Transverse colon (tissue), 4 donors: ENCODE results near the gene CNPY4. TPM values are rescaled to one million over a fixed set of nuclear protein-coding genes. Genes with fewer than 3 reads are reported as not detected.

Experiments
- DNase-seq: peaks from one replicate; pipeline ENCODE4 v3.0.0-alpha.2; 2019
- H3K27ac ChIP-seq, 4 donors: fragments of 200-600 bp; sonication (generic); 2 replicates each; pipeline ENCODE4 v1.5.1; 2016 to 2018; ENCODE audit warnings: inconsistent platforms in 4 of 4
- H3K27me3 ChIP-seq: fragments of 200-600 bp; sonication (generic); 2 replicates; pipeline ENCODE4 v1.5.1; 2017; ENCODE audit warnings: inconsistent platforms
- H3K36me3 ChIP-seq, 4 donors: fragments of 200-600 bp; sonication (generic); 2 replicates each; pipeline ENCODE4 v1.5.1; 2017 to 2019; ENCODE audit warnings: inconsistent platforms in 4 of 4
- H3K4me1 ChIP-seq, 4 donors: fragments of 200-600 bp; sonication (generic); 2 replicates each; pipeline ENCODE4 v1.5.1; 2017 to 2020; ENCODE audit warnings: inconsistent platforms in 4 of 4
- H3K4me3 ChIP-seq, 4 donors: fragments of 200-600 bp; sonication (generic); 1 replicate in 1 of 4; 2 replicates in 3 of 4; pipeline versions ENCODE4 v1.5.1 to v1.6.1; 2017 to 2019; ENCODE audit warnings: inconsistent platforms in 4 of 4
- H3K9me3 ChIP-seq, 2 donors: fragments of 200-600 bp; sonication (generic); 2 replicates each; pipeline ENCODE4 v1.5.1; 2017 to 2019; ENCODE audit warnings: inconsistent platforms in 2 of 2
- CTCF ChIP-seq, 5 experiments: fragments of 200-600 bp in 3 of 5; fragments of 450-650 bp in 2 of 5; sonication (generic) in 3 of 5; IDR thresholded peaks; 1 replicate in 2 of 5; 2 replicates in 3 of 5; pipeline ENCODE4 v1.5.1; 2016 to 2017; ENCODE audit warnings: antibody characterized with exemption in 5 of 5, inconsistent platforms in 3 of 5, mild to moderate bottlenecking in 2 of 5, moderate library complexity in 1 of 5
- EP300 ChIP-seq: sonication (generic); formaldehyde crosslinking; IDR thresholded peaks from one replicate; pipeline ENCODE4 v1.6.1; 2017; ENCODE audit warnings: antibody characterized with exemption, low read depth
- POLR2A ChIP-seq: fragments of 450-650 bp; IDR thresholded peaks from one replicate; pipeline ENCODE4 v1.6.1; 2016; ENCODE audit warnings: antibody characterized with exemption, mild to moderate bottlenecking, moderate library complexity
- POLR2AphosphoS5 ChIP-seq, 3 donors: sonication (generic); formaldehyde crosslinking; IDR thresholded peaks; one replicate each; pipeline ENCODE4 v1.6.1; 2016; ENCODE audit warnings: antibody characterized with exemption in 3 of 3
- whole genome bisulfite sequencing, 2 donors: methylation state at CpG; one replicate each; pipeline ENCODE4 v1.1.5; 2018; ENCODE audit warnings: low coverage in 1 of 2; 5-methylcytosine and 5-hydroxymethylcytosine counted together
- in situ Hi-C, 4 donors: fragments of 200-750 bp; cut with MboI; loops; one replicate each; pipeline versions ENCODE4 v1.15.0 to v1.15.1; 2017; ENCODE audit warnings: low sequenced_read_pairs in 3 of 4, low pct_ligation_motif_present in 1 of 4, low pct_unique_long_range_greater_than_20kb in 1 of 4
- intact Hi-C: fragments of 100-400 bp; cut with DNase I; formaldehyde crosslinking; loops from one replicate; pipeline ENCODE4 v1.15.1; 2023; ENCODE audit warnings: low total_unique reads
- total RNA-seq, 4 donors: library from RNA; depleted of rRNA; stranded (reverse); fragments of >200 nt; gene quantifications; one replicate each; pipeline ENCODE4 v1.1.0, GENCODE V29; 2016

The CNPY4 gene
- total RNA-seq, 4 donors from 2014 or later: 4.9 to 9.4 (median 7.0) TPM

- in situ Hi-C loops: no loop called here
- DNase-seq: no peak
- H3K4me1 ChIP-seq: peaks cover 0 to 40% (median 15%) of the 10 kb centered on the region in 4 donors
- no peak overlapping the region for H3K27ac ChIP-seq
- WGBS, 2 donors: 96 to 100% methylated on average over 2 of the region's 2 CpGs
- no peaks in the 10 kb centered on the region for H3K9me3 ChIP-seq
- H3K27me3 ChIP-seq: no peaks in the 10 kb centered on the region
- H3K4me3 ChIP-seq: no peak overlapping the region
- TF ChIP-seq POLR2AphosphoS5 (IDR thresholded peaks at IDR 0.05): no peak
- TF ChIP-seq POLR2A: no peak
- TF ChIP-seq CTCF (IDR thresholded peaks at IDR 0.05): no peak
- TF ChIP-seq EP300: no peak
- no peaks in the 10 kb centered on the region for H3K36me3 ChIP-seq
- intact Hi-C loops: no loop called here
Observed at GRCh38 chr7:100147278-100147677, 27.8 kb downstream of the CNPY4 start.

- in situ Hi-C loops: no loop called here
- H3K9me3 ChIP-seq: no peaks in the 10 kb centered on the region
- peak overlapping the region; percentile 88 to 93 (median 91) for H3K27ac ChIP-seq
- no peaks in the 10 kb centered on the region for H3K27me3 ChIP-seq
- WGBS, 2 donors: 10 to 33% methylated on average over 3 to 14 of the region's 14 CpGs
- DNase-seq: no peak
- H3K4me3 ChIP-seq: peak overlapping the region in 3 of 4 donors; percentile 5 to 88 (median 76)
- peaks cover 1 to 46% (median 17%) of the 10 kb centered on the region in 4 donors for H3K4me1 ChIP-seq
- no peaks in the 10 kb centered on the region for H3K36me3 ChIP-seq
- intact Hi-C loops: no loop called here
- TF ChIP-seq POLR2AphosphoS5 (IDR thresholded peaks at IDR 0.05) (no peak), POLR2A (no peak), EP300 (no peak), CTCF (IDR thresholded peaks at IDR 0.05) (no peak)
Observed at GRCh38 chr7:100148225-100148558, 28.8 kb downstream of the CNPY4 start.

DNA sequence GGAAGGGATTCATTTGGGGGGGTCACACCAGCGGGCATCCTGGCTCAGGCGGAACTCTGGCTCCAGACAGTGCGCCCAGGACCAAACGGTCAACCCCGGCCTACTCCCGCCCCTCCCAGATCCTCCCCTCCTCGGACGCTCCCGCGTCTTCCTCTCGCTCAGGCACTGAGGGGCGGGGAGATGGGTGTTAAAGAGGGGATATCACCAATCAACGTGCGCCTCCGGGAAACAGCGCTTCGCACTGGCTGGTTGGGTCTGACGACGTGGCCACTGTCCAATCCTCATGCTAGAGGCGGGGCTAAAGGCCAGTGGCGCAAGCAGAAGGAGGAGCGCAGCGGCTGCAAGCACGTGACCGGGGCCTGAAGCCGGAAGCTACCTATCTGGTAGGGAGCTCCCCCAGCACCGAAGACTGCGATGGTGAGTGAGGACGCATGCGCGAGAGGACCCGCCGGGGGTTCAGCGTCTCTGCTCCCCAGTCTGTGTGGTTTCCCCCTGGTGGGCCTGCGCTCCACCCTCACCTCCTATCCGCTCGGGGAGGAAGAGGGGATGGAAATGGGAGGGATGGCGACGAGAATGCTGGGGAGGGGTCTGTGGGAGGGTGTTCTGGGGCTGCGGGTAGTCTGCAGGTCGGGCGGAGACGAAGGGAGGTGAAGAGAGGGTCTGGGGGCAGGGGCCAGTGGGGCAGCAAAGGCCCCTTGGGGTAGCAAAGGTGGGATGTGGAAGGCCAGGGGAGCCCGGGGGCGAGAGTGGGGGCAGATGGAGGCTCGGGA lies 29.3 kb downstream of the CNPY4 start, which contains the start of gene LAMTOR4:
Gene LAMTOR4 (plus strand): TSS at position 360 of the 770 bp plus-strand sequence. CDS start 55 bp downstream, at position 415.
- Histone ChIP-seq H3K4me3 (peak within 1 kb of the TSS; percentile 68 to 88 (median 78)), H3K27ac (peak within 1 kb of the TSS; percentile 88 to 93 (median 91)), H3K4me1 (peaks cover 3 to 51% (median 22%) of the 10 kb centered on the region in 4 donors), H3K27me3 (no peaks in the 10 kb centered on the region), H3K9me3 (no peaks in the 10 kb centered on the region), H3K36me3 (no peaks in the 10 kb centered on the region)
- DNase-seq: peak; percentile 99
- TF ChIP-seq EP300 (no peak), CTCF (IDR thresholded peaks at IDR 0.05) (peak in 1 of 5 experiments; percentile 14), POLR2A (peak; percentile 94), POLR2AphosphoS5 (IDR thresholded peaks at IDR 0.05) (peak; percentile 85 to 96 (median 96))
- in situ Hi-C loops (no loop called here), intact Hi-C loops (no loop called here)
- 0 to 1% methylated on average over 28 to 43 of the region's 46 CpGs for WGBS, 2 donors

- in situ Hi-C loops (no loop called here), intact Hi-C loops (no loop called here)
- H3K9me3 ChIP-seq: no peaks in the 10 kb centered on the region
- peaks cover 19 to 88% (median 53%) of the 10 kb centered on the region in 4 donors for H3K4me1 ChIP-seq
- TF ChIP-seq EP300: no peak
- no peak for DNase-seq
- peak overlapping the region; percentile 89 to 91 (median 90) for H3K27ac ChIP-seq
- no peak overlapping the region for H3K4me3 ChIP-seq
- no peaks in the 10 kb centered on the region for H3K27me3 ChIP-seq
- peaks cover 0 to 6% (median 0%) of the 10 kb centered on the region in 4 donors for H3K36me3 ChIP-seq
Observed at GRCh38 chr7:100152404-100152803, 33.0 kb downstream of the CNPY4 start.
